Erythroblast (primary cell): Measurements from ENCODE around the gene HIP1.
"Not testable (repeated sequence)": the region's sequence is repeated elsewhere in the genome, so short reads cannot be mapped to it uniquely, and the experiment has no call there.

Source experiments
- DNase-seq, 2 experiments: peaks; one replicate each; lab custom pipeline; 2025; lab: John Stamatoyannopoulos, UW
- GATA1 ChIP-seq: IDR thresholded peaks from 2 replicates; pipeline ENCODE4 v1.6.1; 2011; ENCODE audit warnings: low read depth, mild to moderate bottlenecking, control low read depth, low read length, moderate library complexity
- POLR2A ChIP-seq: IDR thresholded peaks from 2 replicates; pipeline ENCODE4 v1.6.1; 2011; ENCODE audit warnings: mild to moderate bottlenecking, low read length

Gene HIP1

GRCh38 chr7:75532639-75533038 is 206.1 kb downstream of the HIP1 start:
- no peak for DNase-seq
- TF ChIP-seq POLR2A (no peak), GATA1 (no peak)

DNA sequence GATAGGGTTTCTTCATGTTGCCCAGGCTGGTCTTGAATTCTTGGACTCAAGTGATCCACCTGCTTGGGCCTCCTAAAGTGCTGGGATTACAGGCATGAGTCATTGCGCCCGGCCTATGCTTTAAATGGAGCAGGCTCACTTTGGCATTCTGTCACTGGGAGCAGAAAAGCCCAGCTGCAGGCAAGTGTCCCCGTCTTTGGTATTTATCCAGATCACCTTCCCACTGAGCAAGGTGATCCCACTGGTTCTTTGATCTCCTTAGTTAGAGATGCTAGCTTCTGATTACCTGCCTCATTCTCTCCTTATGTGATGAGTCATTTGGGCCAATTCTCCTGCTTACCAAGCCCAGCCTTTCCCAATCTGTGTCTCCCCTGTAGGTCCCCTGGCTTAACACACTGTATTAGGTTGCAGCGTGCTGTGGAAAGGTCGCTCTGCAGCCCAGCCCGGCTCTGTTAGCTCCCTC is 207.4 kb downstream of the HIP1 start:
- TF ChIP-seq GATA1: no peak
- no peak for TF ChIP-seq POLR2A
- no peak for DNase-seq

GRCh38 chr7:75527224-75527722 is 211.5 kb downstream of the HIP1 start:
- DNase-seq: peak; percentile 50 to 62

DNA sequence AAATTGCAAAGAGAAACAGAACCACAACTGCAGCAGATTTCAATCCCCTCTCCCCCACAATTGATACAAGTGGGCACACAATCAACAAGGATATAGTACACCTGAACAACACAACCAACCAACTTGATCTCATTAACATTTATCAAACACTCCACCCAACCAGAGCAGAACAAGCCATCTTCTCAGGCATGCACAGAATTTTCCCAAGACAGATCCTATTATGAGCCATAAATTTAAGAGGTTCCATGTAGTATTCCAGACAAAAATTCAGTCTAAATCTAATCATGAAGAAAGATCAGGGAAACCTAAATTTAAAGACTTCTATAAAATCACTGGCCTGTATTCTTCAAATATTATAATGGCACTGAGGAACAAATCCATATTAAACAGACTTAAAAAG is 217.0 kb downstream of the HIP1 start:
- not testable (repeated sequence) for DNase-seq

GRCh38 chr7:75518842-75519241 is 219.9 kb downstream of the HIP1 start:
- not testable (repeated sequence) for DNase-seq

DNA sequence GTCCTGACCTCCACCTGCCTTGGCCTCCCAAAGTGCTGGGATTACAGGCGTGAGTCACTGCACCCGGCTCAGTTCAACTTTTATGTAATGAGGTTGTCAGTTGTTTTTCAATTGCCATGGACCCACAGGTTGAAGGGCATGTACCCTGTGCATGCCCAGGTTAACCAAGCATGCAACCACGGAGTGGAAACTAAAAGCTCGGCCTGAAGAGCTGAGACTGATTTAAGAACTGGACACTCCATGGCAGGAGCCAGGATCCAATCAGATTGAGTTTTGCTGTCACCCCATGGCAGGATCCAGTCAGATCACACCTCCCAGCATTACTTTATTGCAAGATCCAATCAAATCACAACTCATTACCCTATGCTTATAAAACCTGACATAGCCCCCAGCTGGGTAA is 229.7 kb downstream of the HIP1 start:
- DNase-seq: not testable (repeated sequence)

DNA sequence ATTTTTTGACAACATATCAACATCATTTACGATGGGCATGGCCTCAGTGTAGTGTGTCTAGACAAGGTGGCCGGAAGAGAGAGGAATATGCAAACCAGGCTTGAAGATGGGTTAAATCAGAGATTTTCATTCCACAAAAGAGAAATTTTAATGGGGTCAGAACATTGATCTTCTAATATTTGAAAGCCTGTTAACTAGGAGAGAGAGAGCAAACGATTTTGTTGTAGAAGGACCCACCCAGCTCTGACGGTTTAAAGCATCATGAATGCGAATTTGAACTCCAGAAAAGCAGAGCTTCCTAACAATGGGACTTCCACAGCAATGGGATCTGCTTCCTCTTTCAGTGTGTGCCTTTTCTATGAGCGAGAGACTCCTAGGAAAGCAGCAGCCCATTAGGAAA is 246.7 kb downstream of the HIP1 start, which contains the start of gene SPDYE5:
SPDYE5 (plus strand) TSS at position 301 of the 400 bp plus-strand sequence. CDS start 1,728 bp downstream, outside the sequence.
- DNase-seq: not testable (repeated sequence)

- peak; percentile 47 for TF ChIP-seq POLR2A
Measured at GRCh38 chr7:75485979-75486643, 252.6 kb downstream of the HIP1 start, which contains the start of gene POM121C. TSS of gene POM121C (minus strand) at chr7:75486299. CDS start at chr7:75441496, 44,803 bp downstream.

DNA sequence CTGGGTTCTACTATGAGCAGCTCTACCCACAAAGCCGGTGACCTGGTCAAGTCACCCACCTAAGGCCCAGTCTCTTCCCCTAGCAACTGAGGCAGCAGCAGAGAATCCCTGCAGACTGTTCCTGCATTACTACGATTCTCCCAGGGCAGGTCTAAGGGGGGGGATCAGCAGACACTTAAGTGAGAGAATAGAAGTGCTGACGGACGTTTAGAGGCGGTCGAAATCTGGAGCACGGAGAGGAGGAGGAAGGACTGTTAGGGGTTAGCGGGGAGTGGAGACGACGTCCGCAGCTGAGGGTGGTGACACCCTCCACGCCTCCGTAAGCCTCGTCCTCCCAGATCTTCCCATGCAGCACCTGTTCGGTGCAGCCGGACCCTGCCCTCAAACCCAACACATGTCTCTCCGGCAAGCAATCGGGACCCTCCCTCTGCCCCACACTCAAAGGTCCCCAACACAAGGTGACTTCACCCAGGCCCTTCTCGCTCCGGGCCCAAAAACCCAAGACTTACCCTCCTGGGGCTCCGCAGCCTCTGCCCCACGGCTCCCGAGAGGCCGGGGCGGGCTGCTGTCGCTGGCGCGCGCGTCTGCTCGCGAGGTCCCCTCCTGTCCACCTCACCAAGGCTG is 253.3 kb downstream of the HIP1 start:
- DNase-seq: peak; percentile 11 to 23

More at GRCh38 chr7:75485979-75486643, 252.6 kb downstream of the HIP1 start, which contains the start of gene POM121C:
- peak; percentile 89 to 91 for DNase-seq
